Measurements from ENCODE around the gene KDM4B. TPM values are rescaled to one million over a fixed set of nuclear protein-coding genes. Genes with fewer than 3 reads are reported as not detected.

The KDM4B gene
- total RNA-seq, 1 donor from 2014 or later, result 34.1 TPM

DNA sequence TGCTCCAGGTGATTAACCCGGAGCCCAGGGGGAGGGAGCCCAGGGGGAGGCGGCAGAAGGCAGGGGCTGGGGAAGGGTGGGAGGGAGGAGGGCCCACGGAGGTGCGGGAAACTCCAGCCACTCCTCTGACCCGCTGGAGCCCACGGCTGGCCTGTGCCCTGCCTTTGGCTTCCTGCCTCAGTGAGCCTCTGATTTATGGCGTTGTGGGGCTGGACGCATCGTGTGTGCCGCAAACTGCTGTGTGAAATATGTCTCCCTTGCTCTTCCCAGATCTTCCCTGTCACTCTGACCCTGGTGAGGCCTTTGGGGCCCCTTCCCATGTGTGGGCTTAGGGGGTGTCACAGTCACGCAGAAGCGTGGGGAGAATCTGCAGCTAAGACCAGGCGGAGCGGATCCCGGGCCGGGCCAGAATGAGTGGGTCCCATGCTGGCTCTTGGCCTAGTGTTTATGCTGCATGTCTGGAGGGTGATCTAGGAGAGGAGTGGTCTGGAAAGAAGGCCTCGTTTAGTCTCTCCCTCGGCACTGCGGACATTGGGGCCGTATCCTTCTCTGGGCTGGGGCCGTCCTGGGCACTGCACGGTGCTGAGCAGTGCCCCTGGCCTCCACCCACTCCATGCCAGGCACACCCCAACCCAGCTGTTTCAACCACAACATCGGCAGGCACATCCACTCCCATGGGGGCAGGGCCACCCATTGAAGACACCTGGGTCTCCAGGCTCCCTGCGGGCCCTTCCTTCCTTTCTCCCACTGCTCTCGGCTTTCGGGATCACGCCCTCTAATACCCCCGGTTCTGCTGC is 123.0 kb downstream of the KDM4B start:
- H3K4me1 ChIP-seq, result peaks cover 44% of the 10 kb centered on the region
- no peaks in the 10 kb centered on the region for H3K9me3 ChIP-seq (replicated peaks)
- H3K36me3 ChIP-seq, result peaks cover 20% of the 10 kb centered on the region
- peak overlapping the region; percentile 77 for H3K27ac ChIP-seq (replicated peaks)
- intact Hi-C loops (cut with micrococcal nuclease), result no loop called here
- TF ChIP-seq, protein P1, sequence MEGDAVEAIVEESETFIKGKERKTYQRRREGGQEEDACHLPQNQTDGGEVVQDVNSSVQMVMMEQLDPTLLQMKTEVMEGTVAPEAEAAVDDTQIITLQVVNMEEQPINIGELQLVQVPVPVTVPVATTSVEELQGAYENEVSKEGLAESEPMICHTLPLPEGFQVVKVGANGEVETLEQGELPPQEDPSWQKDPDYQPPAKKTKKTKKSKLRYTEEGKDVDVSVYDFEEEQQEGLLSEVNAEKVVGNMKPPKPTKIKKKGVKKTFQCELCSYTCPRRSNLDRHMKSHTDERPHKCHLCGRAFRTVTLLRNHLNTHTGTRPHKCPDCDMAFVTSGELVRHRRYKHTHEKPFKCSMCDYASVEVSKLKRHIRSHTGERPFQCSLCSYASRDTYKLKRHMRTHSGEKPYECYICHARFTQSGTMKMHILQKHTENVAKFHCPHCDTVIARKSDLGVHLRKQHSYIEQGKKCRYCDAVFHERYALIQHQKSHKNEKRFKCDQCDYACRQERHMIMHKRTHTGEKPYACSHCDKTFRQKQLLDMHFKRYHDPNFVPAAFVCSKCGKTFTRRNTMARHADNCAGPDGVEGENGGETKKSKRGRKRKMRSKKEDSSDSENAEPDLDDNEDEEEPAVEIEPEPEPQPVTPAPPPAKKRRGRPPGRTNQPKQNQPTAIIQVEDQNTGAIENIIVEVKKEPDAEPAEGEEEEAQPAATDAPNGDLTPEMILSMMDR (IDR thresholded peaks at IDR 0.05; ENCODE audit: borderline replicate concordance), result no peak
- no peaks in the 10 kb centered on the region for H3K27me3 ChIP-seq (ENCODE audit: low read depth)
- no peak overlapping the region for H3K4me3 ChIP-seq
- DNase-seq, result no peak

DNA sequence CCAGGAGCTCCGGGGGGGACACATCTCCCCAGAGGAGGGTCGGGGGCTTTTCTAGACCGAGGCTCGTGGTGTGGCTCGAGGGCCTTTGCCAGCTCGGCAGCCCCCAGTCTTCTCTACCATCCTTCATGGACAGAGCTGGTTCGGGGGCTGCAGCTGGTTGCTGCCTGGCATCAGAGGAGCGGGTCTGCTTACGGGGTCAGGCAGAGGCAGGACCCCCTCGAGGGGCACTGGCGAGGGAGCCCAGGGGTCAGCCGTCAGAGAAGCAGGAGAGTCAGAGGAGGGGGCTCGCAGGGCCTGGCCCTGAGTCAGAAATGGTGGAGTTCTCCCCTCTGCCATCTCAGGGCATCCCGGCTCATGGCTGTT is 123.5 kb downstream of the KDM4B start:
- H3K27me3 ChIP-seq (ENCODE audit: low read depth), result no peaks in the 10 kb centered on the region
- peaks cover 44% of the 10 kb centered on the region for H3K4me1 ChIP-seq
- no peak for DNase-seq
- no peaks in the 10 kb centered on the region for H3K9me3 ChIP-seq (replicated peaks)
- intact Hi-C loops (cut with micrococcal nuclease), result no loop called here
- TF ChIP-seq, protein P1 (IDR thresholded peaks at IDR 0.05; ENCODE audit: borderline replicate concordance), result no peak
- H3K4me3 ChIP-seq, result no peak overlapping the region
- peaks cover 20% of the 10 kb centered on the region for H3K36me3 ChIP-seq
- H3K27ac ChIP-seq (replicated peaks), result peak overlapping the region; percentile 77

DNA sequence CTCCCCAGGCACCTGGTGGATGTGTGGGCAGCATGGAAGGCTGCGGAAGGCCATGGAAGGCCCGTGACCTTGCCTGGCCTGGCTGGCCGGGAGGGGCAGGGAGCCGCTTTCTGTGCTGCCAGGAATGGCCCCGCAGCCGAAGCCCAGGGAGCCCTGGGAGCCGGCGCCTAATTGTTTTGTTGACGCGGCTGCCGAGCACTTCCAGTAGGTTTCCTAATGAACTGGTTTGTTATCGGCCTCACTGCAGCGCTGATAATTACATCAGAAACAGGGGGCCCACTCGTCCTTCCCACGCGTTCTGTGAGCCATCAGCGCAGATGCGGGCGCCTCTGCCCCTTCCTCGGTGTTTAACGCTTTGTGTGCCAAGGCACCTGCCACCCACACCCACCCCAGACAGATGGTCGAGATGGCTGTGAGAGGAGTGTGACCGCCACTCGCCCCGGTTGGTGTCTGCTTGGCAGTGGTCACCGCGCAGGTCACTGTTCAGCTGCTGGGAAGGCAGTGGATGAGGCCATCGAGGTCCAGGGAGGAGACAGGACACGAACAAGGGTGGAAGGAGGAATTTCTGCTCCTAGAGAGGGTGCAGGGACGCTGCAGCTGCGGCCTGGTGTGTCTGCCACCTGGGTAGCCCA is 124.5 kb downstream of the KDM4B start:
- H3K9me3 ChIP-seq (replicated peaks), result peaks cover 6% of the 10 kb centered on the region
- H3K27me3 ChIP-seq (ENCODE audit: low read depth), result no peaks in the 10 kb centered on the region
- peak; percentile 52 for DNase-seq
- peak overlapping the region; percentile 77 for H3K27ac ChIP-seq (replicated peaks)
- intact Hi-C loops (cut with micrococcal nuclease), result no loop called here
- H3K4me1 ChIP-seq, result peaks cover 44% of the 10 kb centered on the region
- H3K36me3 ChIP-seq, result peaks cover 22% of the 10 kb centered on the region
- no peak overlapping the region for H3K4me3 ChIP-seq
- TF ChIP-seq, protein P1 (IDR thresholded peaks at IDR 0.05; ENCODE audit: borderline replicate concordance), result no peak

DNA sequence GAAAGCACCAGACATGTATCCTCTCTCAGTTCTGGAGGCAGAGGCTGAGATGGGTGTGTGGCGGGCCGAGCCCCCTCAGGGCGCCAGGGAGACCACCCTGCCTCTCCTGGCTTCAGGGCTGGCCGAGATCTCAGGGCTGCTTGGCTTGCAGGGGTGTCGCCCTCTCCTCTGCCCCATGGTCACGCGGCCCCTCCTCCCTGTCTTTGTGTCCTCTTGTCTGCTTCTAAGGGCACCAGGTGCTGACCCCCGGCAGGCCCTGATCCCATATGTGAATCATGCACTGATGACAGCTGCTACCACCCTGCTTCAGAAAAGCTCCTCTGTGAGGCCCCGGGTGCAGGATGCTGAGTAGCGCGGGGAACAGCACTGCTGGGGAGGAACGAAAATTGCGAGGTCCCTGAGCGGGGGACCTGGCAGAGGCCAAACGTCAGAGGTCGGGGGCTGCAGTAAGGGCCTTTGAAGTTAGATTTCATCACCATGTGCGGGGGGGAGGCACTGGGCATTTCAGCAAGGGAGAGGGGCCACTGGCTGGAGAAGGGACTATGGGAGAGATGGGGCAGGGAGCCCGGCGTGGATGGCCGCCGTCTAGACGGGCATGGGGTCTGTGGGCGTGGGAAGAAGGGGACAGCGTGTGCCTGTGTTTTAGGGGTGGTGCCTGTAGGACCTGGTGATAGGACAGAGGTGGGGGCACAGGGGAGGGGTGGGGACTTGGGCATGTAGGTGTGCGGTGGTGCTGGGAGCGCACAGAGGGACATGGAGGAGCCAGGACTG is 125.2 kb downstream of the KDM4B start:
- TF ChIP-seq, protein P1 (IDR thresholded peaks at IDR 0.05; ENCODE audit: borderline replicate concordance), result no peak
- Histone ChIP-seq H3K27ac (replicated peaks) (peak overlapping the region; percentile 77), H3K27me3 (ENCODE audit: low read depth) (no peaks in the 10 kb centered on the region), H3K4me3 (no peak overlapping the region), H3K36me3 (peaks cover 23% of the 10 kb centered on the region), H3K9me3 (replicated peaks) (peaks cover 13% of the 10 kb centered on the region), H3K4me1 (peaks cover 44% of the 10 kb centered on the region)
- no peak for DNase-seq
- intact Hi-C loops (cut with micrococcal nuclease), result no loop called here

DNA sequence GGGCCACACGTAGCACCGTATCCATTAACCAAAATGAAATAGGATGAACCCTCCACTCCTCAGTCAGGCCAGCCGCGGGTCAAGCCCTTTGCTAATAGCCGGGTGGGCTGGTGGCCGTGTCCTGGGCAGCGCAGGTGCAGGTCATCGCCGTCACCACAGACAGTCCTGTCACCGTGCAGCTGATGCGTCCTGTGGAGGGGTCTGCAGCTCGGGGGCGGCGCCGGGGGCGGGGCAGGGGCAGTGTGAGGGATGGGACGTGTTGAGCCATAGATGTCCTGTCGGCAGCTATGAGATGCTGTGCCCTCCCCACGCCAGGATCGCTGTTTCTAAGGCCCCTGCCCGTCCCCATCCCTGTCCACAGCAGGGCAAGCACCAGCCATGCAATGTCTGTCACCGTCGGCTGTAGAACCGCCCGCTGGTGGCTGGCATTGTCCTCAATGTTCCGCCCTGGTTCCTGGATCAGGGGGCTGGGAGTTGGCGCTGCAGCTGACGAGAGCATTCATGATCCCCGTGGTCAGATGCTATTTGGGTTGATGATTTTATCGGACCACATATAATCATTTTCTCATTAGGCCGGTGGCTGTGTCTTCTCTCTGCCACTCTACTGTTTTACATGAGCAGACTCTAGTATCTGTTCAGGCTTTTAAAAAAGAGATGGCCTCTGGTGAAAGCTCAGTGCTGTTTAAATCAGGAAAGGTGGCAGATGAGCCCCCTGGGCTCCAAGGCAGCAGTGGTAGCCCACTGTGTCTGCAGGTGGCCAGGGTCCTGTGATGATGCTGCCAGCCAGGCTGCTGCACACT is 126.1 kb downstream of the KDM4B start:
- no peak for DNase-seq
- H3K27me3 ChIP-seq (ENCODE audit: low read depth), result no peaks in the 10 kb centered on the region
- peaks cover 31% of the 10 kb centered on the region for H3K36me3 ChIP-seq
- intact Hi-C loops (cut with micrococcal nuclease), result no loop called here
- peaks cover 40% of the 10 kb centered on the region for H3K4me1 ChIP-seq
- TF ChIP-seq, protein P1 (IDR thresholded peaks at IDR 0.05; ENCODE audit: borderline replicate concordance), result no peak
- H3K9me3 ChIP-seq (replicated peaks), result peaks cover 21% of the 10 kb centered on the region
- H3K27ac ChIP-seq (replicated peaks), result no peak overlapping the region
- H3K4me3 ChIP-seq, result no peak overlapping the region

All from left ventricle myocardium inferior (tissue), 1 donor.